ENCODE measurements around the gene SCOC.

Gene SCOC

DNA sequence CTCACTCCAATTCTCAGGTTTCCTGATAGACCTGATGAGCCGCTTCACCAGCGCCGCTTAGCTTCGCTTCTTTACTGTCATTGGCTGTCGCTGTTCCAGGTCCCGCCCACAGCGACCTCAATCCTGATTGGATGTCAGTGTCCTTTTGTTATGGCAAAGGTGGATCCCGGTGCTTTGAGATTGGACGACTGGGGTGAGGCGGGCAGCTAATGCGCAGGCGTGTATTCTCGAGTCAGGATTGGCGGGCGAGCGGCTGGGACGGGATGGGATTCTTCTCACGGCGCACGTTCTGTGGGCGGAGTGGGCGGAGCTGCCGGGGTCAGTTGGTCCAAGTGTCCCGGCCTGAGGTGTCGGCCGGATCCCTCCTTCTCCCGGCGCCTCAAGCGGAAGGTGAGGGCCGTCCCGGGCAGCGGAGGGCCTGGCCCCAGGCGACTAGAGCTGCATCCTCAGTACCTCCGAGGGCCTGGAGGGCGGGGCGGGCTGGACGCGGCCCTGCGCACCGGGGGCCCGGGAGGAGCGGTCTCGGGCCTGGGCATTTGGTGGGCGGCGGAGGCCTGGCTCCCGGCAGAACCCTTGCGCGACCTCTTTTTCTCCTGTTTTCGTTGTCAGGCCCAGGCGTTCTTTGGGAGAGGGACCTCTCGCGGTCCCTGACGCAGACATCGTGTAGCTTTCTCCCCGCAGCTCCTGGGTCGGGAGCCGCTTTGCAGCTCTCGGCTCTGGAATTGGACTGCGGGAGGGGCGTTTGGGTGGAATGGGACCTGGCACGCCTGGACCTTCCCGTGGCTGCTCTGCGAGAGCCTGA, at the start of gene SCOC:
Gene SCOC, plus strand, starts transcription at position 319 of the 802 bp plus-strand sequence. CDS start 5,525 bp downstream, outside the sequence.
- H3K27ac ChIP-seq = peak within 1 kb of the TSS; percentile 79
- peak; percentile 94 for DNase-seq (ENCODE audit: low read depth, low spot score)

DNA sequence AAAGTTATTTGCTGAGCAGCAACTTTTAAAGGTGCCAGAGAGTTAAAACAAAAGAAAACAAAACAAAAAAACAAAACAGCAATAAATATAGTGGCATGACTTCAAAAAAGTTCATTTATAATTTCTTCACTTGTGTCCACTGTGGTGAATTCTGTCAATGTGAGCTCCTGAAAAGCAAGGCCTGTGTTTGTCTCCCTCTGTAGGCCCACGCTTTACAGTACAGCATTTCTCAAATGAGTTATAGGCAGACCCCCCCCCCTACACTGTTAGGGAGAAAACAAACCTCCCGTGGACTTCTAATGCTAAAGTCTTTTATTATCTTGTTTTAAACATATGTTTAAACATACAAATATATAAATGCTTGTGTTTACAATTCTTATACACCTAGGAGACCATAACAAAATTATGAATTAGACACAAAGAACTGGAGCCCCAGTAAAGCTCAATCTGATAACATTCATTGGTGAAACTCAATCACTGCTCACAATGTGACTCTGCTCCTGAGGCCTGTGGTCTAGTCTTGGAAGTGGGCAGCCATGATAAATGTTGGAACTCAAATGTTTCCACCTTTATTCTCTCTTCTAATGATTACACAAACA, 47.0 kb upstream of the SCOC start:
- no peak overlapping the region for H3K27ac ChIP-seq
- DNase-seq (ENCODE audit: low read depth, low spot score) = no peak

DNA sequence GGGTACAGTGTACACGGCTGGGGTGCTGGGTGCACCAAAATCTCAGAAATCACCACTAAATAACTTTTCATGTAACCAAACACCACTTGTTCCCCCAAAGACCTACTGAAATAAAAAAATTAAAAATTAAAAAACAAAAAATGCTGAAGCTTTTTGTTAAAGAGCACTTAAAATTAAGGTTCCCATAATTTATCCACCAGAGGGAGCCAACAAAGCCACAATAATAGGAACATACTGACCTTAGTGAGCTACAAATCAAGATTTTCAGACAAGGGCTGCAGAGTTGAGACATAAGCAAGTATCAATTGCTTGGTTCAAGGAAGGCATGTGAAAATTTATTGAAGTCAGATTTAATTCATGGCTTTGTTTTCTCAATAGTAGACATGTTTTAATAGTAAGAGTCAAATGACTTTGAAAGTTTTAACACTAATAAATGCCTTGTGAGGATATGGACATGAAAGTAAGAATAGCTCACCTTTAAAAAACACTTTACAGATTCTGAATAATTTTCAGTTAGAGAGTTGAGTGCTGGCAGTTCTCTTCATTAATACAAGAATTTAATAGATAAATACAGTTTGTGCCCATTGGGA, 43.0 kb upstream of the SCOC start:
- H3K27ac ChIP-seq = no peak overlapping the region
- DNase-seq (ENCODE audit: low read depth, low spot score) = no peak

DNA sequence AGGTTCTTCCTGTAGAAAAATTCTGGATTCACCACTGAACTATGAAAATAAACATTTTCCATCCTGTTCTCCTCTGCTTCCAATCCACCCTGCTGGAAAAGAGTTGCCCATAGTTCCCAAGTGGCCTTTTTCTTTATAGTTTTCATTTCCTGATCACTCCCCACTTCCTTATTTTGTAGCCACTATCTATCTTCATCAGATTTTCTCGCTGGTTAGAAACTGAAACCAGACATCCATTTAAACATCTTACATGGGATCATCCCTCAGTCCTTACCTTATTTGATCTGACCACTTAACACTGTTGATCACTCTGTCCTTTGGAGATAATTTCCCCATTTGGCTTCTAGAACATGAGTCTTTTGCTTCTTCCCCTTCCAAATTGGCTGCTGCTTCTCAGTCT, 42.2 kb upstream of the SCOC start:
- DNase-seq (ENCODE audit: low read depth, low spot score) = no peak
- H3K27ac ChIP-seq = no peak overlapping the region

DNA sequence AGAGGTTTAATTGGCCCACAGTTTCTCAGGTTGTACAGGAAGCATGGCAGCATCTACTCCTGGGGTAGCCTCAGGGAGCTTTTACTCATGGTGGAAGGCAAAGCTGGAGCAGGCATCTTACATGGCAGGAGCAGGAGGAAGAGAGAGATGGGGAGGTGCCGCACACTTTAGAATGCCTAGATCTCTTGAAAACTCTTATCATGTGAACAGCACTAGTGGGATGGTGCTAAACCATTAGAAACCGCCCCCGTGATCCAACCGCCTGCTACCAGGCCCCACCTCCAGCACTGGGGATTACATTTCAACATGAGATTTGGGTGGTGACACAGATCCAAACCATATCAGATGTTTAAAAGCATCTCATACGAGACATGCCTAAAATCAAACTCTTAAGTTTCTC, 41.6 kb upstream of the SCOC start:
- no peak for DNase-seq (ENCODE audit: low read depth, low spot score)
- no peak overlapping the region for H3K27ac ChIP-seq

DNA sequence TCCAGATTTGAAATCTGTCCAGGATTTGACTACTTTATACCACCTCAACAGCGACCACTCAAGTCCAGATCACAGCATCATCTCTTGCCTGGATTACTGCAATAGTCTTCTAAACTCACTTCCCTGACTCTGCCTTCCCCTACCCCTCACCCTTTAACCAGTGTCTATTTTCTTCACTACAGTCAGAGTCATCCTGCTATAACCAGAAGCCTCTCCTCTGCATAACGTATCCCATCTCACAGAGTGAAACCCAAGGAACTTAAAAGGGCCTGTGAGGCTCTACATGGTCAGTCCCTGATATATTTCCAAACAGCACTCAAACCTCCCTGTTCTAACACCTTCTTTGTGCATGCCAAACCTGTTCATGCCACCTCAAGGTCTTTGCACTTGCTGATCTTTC, 40.7 kb upstream of the SCOC start:
- peak overlapping the region; percentile 2 for H3K27ac ChIP-seq
- no peak for DNase-seq (ENCODE audit: low read depth, low spot score)

DNA sequence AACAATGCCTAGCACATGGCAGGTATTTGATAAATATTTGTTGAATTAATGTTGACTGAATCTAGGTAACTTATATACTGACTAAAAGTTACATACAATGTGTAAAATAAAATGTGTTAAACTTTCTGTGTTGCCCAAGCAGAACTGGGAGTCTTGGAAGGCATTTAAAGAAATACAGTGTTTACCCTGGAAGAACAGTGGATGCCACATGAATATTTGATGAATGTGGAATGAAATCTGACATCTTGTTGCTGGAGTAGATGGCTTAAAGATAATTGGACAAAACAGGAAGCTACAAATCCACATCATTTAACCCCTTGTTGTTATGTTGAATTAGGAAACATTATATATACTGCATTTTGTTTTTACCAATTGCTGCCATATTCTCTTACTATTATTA, 39.9 kb upstream of the SCOC start:
- DNase-seq (ENCODE audit: low read depth, low spot score) = no peak
- H3K27ac ChIP-seq = no peak overlapping the region

DNA sequence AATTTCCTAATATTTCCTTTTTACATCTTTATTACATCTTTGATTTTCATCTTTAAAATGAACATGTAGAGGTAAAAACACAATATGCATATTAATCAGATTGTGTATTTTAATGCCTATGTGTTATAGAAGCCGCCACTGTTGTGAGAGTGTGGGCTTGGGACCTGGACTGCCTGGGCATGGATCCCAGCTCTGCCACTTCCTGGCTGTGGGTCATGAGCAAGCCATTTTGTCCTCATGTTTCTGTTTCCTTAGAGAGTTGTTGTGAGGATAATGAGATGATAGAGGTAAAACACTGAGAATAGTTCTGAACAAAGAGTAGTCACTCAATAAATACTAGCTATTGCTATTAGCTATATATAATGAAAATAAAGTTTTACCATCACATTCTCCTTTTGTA, 38.4 kb upstream of the SCOC start:
- no peak overlapping the region for H3K27ac ChIP-seq
- DNase-seq (ENCODE audit: low read depth, low spot score) = no peak

DNA sequence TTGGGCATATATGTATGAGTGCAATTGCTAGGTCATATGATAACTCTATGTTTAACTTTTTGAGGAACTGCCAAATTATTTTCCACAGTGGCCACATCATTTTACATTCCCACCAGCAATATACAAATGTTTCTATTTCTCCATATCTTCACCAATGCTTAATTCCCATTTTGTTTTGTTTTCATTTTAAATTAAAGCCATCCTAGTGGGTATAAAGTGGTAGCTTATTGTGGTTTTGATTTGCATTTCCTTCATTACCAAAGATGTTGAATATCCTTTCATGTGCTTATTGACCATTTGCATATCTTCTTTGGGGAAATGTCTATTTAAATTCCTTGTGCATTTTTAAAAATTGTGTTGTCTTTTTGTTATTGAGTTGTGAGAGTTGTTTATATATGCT, 36.7 kb upstream of the SCOC start:
- DNase-seq (ENCODE audit: low read depth, low spot score) = no peak
- H3K27ac ChIP-seq = no peak overlapping the region

DNA sequence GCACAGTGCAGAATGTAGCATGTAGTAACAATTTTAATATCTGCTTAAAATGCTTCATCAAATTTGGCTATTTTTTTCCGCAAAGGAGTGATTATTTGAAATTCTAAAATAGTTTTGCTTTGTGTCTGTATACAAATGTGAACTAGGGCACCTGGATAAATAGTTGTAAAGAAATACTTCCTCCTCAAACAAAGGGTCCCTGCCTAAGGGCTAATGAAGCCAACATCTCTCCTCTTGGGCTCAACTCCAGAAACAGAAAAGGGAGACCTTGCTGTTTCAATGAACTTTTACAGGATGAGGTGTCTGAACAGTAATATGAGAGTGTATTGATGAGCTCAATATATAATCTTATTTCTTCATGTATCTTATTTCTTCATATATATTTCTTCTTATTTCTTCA, 30.8 kb upstream of the SCOC start:
- H3K27ac ChIP-seq = no peak overlapping the region
- DNase-seq (ENCODE audit: low read depth, low spot score) = no peak

DNA sequence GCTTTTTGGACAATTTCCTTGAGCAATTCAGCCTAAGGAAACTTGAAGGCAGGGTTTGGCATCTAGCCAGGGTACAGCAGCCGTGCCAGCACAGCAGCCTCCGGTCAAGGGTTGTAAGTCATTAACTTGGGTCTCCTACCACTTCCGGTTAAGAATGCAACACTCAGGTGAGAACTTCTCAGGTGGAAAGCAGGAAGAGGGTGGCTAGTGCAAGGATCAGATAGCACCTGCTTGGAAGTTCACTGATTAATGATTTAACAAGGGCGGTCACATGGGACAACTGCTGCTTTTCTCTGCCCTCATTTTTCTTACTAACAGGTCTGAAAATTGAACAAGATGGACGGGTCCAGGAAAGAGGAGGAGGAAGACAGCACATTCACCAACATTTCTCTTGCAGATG, 30.1 kb upstream of the SCOC start:
- DNase-seq (ENCODE audit: low read depth, low spot score) = peak; percentile 27
- no peak overlapping the region for H3K27ac ChIP-seq

DNA sequence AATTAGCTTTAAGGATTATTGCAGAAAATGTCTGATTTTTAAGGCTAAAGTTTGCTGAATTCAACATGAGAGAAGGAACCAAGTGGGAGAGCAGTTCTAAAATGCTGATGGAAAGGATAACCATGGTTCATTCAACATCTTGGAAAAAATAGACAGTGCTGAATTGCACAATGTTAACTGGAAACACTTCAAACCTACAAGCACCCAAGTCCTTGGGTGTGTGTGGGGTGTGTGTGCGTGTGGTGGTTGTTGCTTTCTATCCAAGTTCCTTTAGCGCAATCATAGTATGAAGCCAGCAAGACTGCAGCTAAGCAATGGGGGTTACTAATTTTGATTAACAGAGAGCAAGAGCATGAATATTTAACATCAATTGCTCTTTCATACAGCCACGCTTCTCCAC, 29.3 kb upstream of the SCOC start:
- H3K27ac ChIP-seq = no peak overlapping the region
- DNase-seq (ENCODE audit: low read depth, low spot score) = no peak

DNA sequence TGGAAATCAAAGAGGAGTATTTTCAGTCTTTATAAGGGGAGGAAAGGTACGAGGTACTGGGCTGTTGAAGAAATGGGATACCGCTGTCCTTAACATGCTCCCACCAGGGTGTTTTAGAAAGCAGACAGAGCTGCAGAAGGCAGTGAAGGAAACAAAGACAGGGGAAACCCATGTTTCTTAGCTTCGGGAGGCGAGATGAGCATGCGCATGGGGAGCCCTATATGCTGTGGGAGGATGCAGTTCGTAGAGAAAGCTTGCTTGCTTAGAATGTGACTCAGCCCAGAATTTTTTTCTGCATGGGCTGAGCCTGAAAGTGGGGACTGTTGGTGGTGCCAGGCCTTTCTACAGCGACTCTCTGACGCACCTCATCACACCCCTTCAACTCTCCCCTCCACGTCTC, 28.8 kb upstream of the SCOC start:
- H3K27ac ChIP-seq = no peak overlapping the region
- no peak for DNase-seq (ENCODE audit: low read depth, low spot score)

DNA sequence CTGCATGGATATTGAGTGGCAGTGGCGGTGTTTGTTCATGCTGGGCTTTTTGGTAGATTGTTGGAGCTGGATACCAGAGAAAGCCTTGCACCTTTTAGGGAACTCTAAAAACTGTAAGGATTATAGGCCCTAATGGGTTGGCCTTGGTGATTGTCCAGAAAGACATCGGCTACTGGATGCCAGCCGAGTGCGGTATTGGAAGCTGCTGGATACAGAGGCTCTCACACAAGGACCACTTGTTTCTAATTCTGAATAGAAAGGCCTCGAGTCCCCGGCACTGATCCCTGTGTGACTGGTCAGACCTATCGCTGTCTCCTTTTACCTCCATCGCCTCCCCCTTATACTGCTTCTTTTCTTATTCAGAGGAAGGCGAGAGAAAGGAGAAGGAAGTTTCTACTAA, 27.3 kb upstream of the SCOC start:
- DNase-seq (ENCODE audit: low read depth, low spot score) = no peak
- H3K27ac ChIP-seq = no peak overlapping the region

DNA sequence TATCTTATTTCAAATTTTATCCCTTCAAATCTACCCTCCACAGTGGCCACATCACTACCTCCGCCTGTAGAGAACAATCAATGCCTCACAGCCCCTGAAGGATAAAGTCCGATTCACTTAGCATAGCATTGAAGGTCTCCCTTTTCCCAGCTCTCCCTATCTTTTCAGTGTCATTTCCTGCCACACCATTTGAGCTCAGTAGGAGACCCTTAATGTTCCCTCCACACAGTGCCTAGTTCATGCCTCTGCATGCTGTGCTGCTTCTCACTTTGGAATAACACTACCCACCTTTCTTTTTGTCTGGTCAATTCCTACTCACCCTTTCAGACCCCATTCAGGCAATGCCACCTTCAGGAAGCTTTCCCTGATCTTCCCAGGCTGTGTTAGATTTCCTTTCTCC, 23.6 kb upstream of the SCOC start:
- no peak overlapping the region for H3K27ac ChIP-seq
- no peak for DNase-seq (ENCODE audit: low read depth, low spot score)

DNA sequence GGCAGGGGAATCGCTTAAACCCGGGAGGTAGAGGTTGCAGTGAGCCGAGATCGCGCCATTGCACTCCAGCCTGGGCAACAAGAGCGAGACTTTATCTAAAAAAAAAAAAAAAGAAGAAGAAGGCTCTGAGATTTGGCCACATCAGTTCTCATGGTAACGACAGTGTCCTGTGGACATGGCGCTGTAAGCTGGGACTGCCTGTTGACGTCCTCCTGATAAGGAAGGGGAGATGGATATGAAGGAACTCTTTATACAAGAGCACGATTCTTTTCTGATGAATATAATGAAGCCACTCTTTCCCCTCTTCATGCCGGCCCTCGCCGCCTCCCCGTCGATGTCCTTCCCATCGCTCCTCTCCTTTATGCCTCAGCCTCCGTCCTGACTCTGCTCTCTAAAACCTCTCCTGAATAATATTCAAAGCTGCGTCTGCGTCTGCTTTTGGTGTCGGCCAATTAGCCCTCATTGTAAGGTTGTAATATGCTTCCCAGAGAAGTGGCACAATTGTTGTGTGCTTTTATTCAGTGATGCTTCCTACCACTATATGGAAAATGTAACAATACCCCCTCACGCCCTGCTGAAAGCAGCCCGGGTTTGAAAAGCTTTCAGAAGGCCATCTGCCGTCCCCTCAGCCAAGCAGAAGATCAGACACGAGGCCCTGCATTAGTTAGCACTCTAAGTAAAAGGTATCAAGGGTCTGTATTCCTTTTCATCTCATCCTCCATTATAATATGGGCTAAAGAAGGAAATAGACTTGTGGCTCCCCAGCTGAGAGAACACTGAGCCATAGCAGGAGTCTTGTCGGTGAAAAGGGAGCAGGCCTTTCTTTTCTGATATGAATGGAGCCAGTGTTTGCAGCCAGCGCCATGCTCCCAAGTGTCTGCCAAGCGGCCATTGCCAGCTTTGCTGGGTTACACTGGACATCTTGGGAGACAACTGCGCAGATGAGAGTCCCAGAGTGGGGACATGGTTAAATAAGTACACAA, 22.1 kb upstream of the SCOC start:
- no peak for DNase-seq (ENCODE audit: low read depth, low spot score)
- no peak overlapping the region for H3K27ac ChIP-seq

DNA sequence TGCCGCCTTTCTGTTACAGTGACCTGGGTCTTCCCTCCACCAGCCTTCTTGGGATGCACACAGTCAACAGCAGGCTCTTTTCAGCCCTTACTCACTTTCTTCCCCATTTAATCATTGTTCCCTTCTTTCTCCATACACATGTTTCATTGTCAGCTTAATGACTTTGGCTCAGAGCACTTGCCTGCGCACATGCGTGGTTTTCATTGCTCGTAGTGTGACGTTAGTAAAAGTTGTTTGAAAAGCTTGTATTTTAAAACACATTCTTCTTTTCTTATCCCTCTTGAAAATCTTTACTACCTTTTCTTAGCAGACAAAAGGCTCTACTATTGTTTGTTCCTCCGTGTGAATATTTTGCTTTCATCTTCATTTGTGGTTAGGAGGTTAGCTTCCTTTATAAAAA, 19.7 kb upstream of the SCOC start:
- no peak for DNase-seq (ENCODE audit: low read depth, low spot score)
- no peak overlapping the region for H3K27ac ChIP-seq

DNA sequence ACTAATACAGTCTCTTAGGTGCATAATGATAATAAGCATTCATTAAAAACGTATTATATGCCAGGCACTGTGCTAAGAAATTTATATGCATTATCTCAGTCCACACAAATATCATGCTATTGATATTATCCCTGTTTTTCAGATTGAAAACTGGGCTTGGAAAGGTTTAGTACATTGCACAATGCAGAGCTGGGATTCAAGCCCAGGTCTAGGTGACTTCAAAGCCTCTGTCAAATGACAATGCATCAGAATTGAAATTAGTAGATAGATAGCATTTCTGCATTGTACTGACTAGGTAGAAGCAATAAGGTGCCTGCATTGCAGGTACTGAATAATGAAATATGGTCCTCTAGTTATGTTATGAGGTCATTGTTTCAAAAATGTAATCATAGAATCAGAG, 18.2 kb upstream of the SCOC start:
- H3K27ac ChIP-seq = no peak overlapping the region
- no peak for DNase-seq (ENCODE audit: low read depth, low spot score)

DNA sequence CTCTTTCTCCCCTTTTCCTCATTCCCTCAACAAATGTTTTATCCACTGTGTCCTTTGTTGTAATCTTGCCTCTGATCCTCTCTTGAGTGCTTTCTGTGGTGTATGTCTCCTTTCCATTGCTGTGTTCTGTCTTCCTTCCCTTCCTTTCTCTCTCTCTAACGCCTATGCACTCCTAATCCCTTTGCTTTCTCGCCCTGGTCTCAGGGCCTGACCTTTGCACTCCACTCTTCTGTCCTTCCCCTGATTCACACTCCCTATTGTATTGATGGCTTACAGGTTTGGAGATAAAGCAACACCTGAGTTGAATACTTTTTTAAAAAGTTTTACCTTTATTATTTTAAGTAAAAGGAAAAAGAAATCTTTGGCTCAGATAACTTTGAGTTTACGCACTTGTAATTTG, 15.6 kb upstream of the SCOC start:
- DNase-seq (ENCODE audit: low read depth, low spot score) = no peak
- H3K27ac ChIP-seq = no peak overlapping the region

DNA sequence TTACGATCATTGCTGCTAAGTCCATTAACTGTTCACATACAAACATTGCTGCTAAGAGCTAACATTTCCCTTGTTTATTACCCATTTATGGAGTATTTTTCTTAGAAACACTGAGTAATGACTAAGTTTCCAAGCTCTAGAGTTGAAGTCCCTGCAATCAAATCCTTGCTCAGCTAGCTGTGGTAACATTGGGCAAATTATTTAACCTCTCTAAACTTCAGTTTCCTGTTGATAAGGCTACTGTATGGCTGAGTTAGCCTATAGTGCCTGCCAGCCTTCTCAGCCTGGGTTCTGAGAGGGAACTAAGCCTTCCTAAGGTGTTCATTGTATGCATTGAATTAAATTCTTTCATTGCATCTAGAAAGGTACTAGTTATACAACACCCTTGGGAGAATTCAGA, 15.2 kb upstream of the SCOC start:
- DNase-seq (ENCODE audit: low read depth, low spot score) = no peak
- H3K27ac ChIP-seq = no peak overlapping the region
